A549 (cell line): Measurements from ENCODE around the gene NEUROG2.

Experiments used
- BHLHE40 ChIP-seq: IDR thresholded peaks from 2 replicates; pipeline ENCODE4 v1.6.1; 2012; ENCODE audit warnings: low read depth, low read length, inconsistent platforms
- CBX2 ChIP-seq: fragments of 200-600 bp; sonication (generic); IDR thresholded peaks from 2 replicates; pipeline ENCODE4 v1.6.1; 2016; ENCODE audit warnings: low read depth, mild to moderate bottlenecking, borderline replicate concordance
- CEBPB ChIP-seq, 2 experiments: fragments of >200 bp in 1 of 2; sonication (Bioruptor Twin) in 1 of 2; formaldehyde crosslinking in 1 of 2; IDR thresholded peaks; 2 replicates each; pipeline ENCODE4 v1.6.1; 2012 to 2016
- CTCF ChIP-seq: fragments of >200 bp; sonication (Bioruptor Twin); formaldehyde crosslinking; IDR thresholded peaks from 3 replicates; pipeline ENCODE4 v1.5.1; 2016
- EHMT2 ChIP-seq: fragments of 200-600 bp; sonication (generic); IDR thresholded peaks from 2 replicates; pipeline ENCODE4 v1.6.1; 2016; ENCODE audit warnings: antibody characterized with exemption, low read depth, mild to moderate bottlenecking, moderate library complexity
- ELK1 ChIP-seq: fragments of 150-350 bp; IDR thresholded peaks from 2 replicates; pipeline ENCODE4 v1.6.1; 2014; ENCODE audit warnings: low read depth, mild to moderate bottlenecking, low read length
- HDAC2 ChIP-seq: fragments of 200-600 bp; sonication (generic); IDR thresholded peaks from 2 replicates; pipeline ENCODE4 v1.6.1; 2016
- HOXA7 ChIP-seq: fragments of 250-450 bp; sonication (Bioruptor Pico); IDR thresholded peaks from 2 replicates; pipeline ENCODE4 v1.5.0; 2020; ENCODE audit warnings: mild to moderate bottlenecking, moderate library complexity
- JUNB ChIP-seq: fragments of >200 bp; sonication (Bioruptor Twin); formaldehyde crosslinking; IDR thresholded peaks from 2 replicates; pipeline ENCODE4 v1.6.1; 2016
- NFE2L2 ChIP-seq: fragments of 150-350 bp; conservative IDR thresholded peaks from 2 replicates; pipeline ENCODE4 v1.6.1; 2014; ENCODE audit warnings: low read length
- PBX3 ChIP-seq: IDR thresholded peaks from 2 replicates; pipeline ENCODE4 v1.6.1; 2012
- POLR2A ChIP-seq: IDR thresholded peaks from 2 replicates; pipeline ENCODE4 v1.6.1; 2012; ENCODE audit warnings: mild to moderate bottlenecking, low read length
- RAD21 ChIP-seq, 2 experiments: fragments of >200 bp in 1 of 2; sonication (Bioruptor Twin) in 1 of 2; formaldehyde crosslinking in 1 of 2; IDR thresholded peaks in 1 of 2; conservative IDR thresholded peaks in 1 of 2; 2 replicates in 1 of 2; 3 replicates in 1 of 2; pipeline ENCODE4 v1.6.1; 2012 to 2018; ENCODE audit warnings: inconsistent platforms in 1 of 2
- REST ChIP-seq: fragments of 200-600 bp; sonication (generic); IDR thresholded peaks from 2 replicates; pipeline ENCODE4 v1.6.1; 2016; ENCODE audit warnings: antibody characterized with exemption, mild to moderate bottlenecking, moderate library complexity

- TF ChIP-seq JUNB (no peak), POLR2A (no peak), REST (no peak), CTCF (no peak), CBX2 (no peak), EHMT2 (no peak), PBX3 (no peak), RAD21 (conservative IDR thresholded peaks at IDR 0.05 in 1 of 2, IDR thresholded peaks at IDR 0.05 in 1 of 2) (no peak), BHLHE40 (no peak), HDAC2 (no peak), ELK1 (no peak), NFE2L2 (no peak), CEBPB (IDR thresholded peaks at IDR 0.05) (no peak), HOXA7 (no peak)
These were observed 43.1 kb upstream of the NEUROG2 start for GRCh38 chr4:112559053-112559452.
